GM10266 (cell line): ENCODE data around the gene GRAMD1A.

ENCODE experiments used
- DNase-seq: peaks from one replicate; pipeline ENCODE4 v3.0.0; 2012; ENCODE audit errors: extremely low spot score
- CTCF ChIP-seq: IDR thresholded peaks from 2 replicates; pipeline ENCODE4 v1.5.1; 2012; ENCODE audit warnings: mild to moderate bottlenecking, low read depth; ENCODE audit not compliant: control insufficient read depth, insufficient read depth; ENCODE audit errors: missing control alignments

The GRAMD1A gene

GRCh38 chr19:35039881-35040825 lies 40.0 kb downstream of the GRAMD1A start:
- no peak for TF ChIP-seq CTCF
- no peak for DNase-seq

- no peak for DNase-seq
- TF ChIP-seq CTCF, result no peak
These were observed 40.9 kb downstream of the GRAMD1A start for GRCh38 chr19:35040826-35041547.

- no peak for TF ChIP-seq CTCF
- no peak for DNase-seq
These were observed 41.5 kb downstream of the GRAMD1A start, which contains the start of gene HPN for GRCh38 chr19:35041548-35042055. TSS of gene HPN (plus strand) at chr19:35041721. CDS start at chr19:35042507, 786 bp downstream.

- no peak for TF ChIP-seq CTCF
- DNase-seq, result no peak
These were observed 42.1 kb downstream of the GRAMD1A start for GRCh38 chr19:35042056-35042730.

- no peak for TF ChIP-seq CTCF
- DNase-seq, result no peak
These were observed 43.0 kb downstream of the GRAMD1A start for GRCh38 chr19:35042954-35043604.

- TF ChIP-seq CTCF, result no peak
- no peak for DNase-seq
These were observed 43.8 kb downstream of the GRAMD1A start for GRCh38 chr19:35043906-35044305.
